Measurements from ENCODE around the gene SBNO1.
"Not testable (repeated sequence)": the region's sequence is repeated elsewhere in the genome, so short reads cannot be mapped to it uniquely, and the experiment has no call there.

Gene SBNO1

DNA sequence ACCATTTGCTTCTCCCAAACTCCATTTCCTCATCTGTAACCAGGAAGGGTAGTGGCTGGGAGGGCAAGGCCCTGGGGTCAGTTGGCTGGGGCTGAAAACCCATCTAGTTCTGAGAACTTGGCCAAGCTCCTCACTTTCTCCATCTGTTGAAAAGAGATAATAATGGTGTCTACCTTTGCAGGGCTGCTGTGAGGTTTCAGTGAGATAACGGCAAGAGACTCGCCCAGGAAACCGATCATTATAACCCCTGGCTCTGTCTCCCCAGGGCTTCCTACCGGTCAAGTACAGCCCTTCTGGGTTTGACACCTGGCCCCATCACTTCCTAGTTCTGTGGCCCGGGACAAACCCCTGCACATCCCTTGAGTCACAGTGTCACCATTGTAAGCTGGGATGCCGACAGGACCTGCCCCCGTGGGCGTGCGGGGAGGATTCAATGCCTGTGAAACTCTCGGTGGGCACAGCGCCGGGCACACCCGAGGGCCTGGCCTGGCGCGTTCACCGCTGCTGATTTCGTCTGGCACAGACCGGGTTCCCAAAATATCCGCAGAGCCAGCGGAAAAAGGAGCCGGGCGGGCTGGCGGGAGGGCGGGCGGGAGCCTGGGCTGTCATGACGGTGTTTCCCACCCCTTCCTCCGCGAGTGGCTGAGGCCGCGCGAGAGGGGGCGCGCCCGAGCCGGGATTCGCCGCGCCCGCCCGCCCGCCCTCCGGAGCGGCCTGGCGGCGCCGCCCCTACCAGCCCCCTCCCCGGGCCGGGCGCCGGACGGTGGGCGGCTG lies 23.7 kb upstream of the SBNO1 start:
- Histone ChIP-seq H3K4me3 (ENCODE audit: low read depth, low read length) (peak overlapping the region; percentile 68), H3K4me1 (ENCODE audit: control insufficient read depth, insufficient read depth, low read length) (peaks cover 21% of the 10 kb centered on the region), H3K36me3 (ENCODE audit: control insufficient read depth, insufficient read depth, low read length) (peaks cover 31% of the 10 kb centered on the region), H3K9ac (ENCODE audit: low read length) (peak overlapping the region; percentile 78), H3K9me3 (ENCODE audit: control insufficient read depth, insufficient read depth, low read depth, low read length) (no peaks in the 10 kb centered on the region), H3K27ac (ENCODE audit: low read depth, low read length) (no peak overlapping the region; the same call in 1 of the 2 replicates), H3K27me3 (ENCODE audit: control insufficient read depth, insufficient read depth, low read length) (no peaks in the 10 kb centered on the region)

DNA sequence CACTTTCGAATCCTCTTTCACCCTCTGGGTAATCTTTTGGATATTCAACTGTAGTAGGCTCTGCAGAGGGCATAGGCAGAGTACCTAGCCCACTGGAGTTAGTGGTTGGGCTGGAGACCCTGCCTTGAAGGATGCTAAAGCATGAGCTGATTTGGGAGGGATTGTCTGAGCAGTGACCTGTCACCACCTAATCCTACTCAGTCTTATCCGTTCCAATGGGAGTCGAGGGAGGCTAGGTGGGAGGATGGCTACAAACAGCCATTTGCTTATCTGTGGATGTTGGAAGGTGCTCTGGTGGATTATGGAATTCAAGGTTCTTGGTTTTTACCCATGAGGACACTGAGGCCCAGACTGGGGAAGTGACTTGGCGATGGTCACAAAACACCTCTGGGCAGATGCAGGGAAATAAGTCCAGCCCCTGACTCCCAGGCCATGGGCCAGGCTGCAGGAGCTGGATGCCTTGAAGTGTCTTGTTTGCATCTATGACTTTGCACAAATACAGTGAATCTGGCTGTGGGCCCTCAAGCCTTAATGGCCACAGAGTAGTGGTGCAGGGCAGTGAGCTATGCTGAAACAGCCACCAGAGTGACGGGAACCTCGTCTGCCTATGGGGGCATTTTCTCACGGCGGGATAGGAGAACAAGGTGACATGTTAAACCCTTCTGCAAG lies 23.0 kb upstream of the SBNO1 start:
- H3K4me1 ChIP-seq (ENCODE audit: control insufficient read depth, insufficient read depth, low read length), result peaks cover 21% of the 10 kb centered on the region
- peak overlapping the region; percentile 2 for H3K9ac ChIP-seq (ENCODE audit: low read length)
- H3K9me3 ChIP-seq (ENCODE audit: control insufficient read depth, insufficient read depth, low read depth, low read length), result no peaks in the 10 kb centered on the region
- peaks cover 24% of the 10 kb centered on the region for H3K36me3 ChIP-seq (ENCODE audit: control insufficient read depth, insufficient read depth, low read length)
- H3K27me3 ChIP-seq (ENCODE audit: control insufficient read depth, insufficient read depth, low read length), result no peaks in the 10 kb centered on the region
- peak overlapping the region; percentile 68 for H3K4me3 ChIP-seq (ENCODE audit: low read depth, low read length)
- no peak overlapping the region for H3K27ac ChIP-seq (ENCODE audit: low read depth, low read length)

DNA sequence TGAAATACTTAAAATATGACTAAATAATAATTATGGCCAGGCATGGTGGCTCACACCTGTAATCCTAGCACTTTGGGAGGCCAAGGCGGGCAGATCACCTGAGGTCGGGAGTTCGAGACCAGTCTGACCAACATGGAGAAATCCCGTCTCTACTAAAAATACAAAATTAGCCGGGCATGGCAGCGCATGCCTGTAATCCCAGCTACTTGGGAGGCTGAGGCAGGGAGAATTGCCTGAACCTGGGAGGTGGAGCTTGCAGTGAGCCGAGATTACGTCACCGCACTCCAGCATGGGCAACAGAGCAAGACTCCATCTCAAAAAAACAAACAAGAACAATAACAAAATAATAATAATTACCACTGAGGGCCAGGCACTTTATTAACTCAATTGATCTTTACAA lies 20.9 kb upstream of the SBNO1 start:
- not testable (repeated sequence) for H3K9ac ChIP-seq (ENCODE audit: low read length)

DNA sequence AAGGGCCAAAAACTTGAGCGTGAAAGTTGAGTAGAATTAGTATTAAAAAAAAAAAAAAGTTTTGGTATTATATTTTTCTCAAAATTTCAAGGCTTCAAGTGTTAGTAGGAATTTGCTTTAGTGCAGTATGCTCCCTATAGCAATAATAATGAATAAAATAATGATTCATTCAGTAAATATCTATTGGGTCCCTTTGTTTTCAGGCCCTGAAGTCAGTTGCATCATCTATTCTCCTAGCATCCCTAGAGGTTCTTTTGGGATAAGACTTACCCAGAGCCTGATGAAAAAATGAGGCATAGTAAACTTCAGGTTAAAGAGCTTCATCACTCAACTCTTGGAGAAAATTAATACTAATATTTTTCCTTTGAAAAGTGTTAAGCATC lies 20.3 kb upstream of the SBNO1 start:
- Histone ChIP-seq H3K9ac (ENCODE audit: low read length) (peak overlapping the region; percentile 72), H3K27me3 (ENCODE audit: control insufficient read depth, insufficient read depth, low read length) (no peaks in the 10 kb centered on the region), H3K9me3 (ENCODE audit: control insufficient read depth, insufficient read depth, low read depth, low read length) (no peaks in the 10 kb centered on the region), H3K27ac (ENCODE audit: low read depth, low read length) (no peak overlapping the region), H3K4me1 (ENCODE audit: control insufficient read depth, insufficient read depth, low read length) (peaks cover 13% of the 10 kb centered on the region), H3K4me3 (ENCODE audit: low read depth, low read length) (peak overlapping the region; percentile 89), H3K36me3 (ENCODE audit: control insufficient read depth, insufficient read depth, low read length) (no peaks in the 10 kb centered on the region)

More for the DNA sequence above, 20.9 kb upstream of the SBNO1 start:
- H3K4me3 ChIP-seq (ENCODE audit: low read depth, low read length); H3K9me3 ChIP-seq (ENCODE audit: control insufficient read depth, insufficient read depth, low read depth, low read length); H3K36me3 ChIP-seq (ENCODE audit: control insufficient read depth, insufficient read depth, low read length); H3K27ac ChIP-seq (ENCODE audit: low read depth, low read length); H3K27me3 ChIP-seq (ENCODE audit: control insufficient read depth, insufficient read depth, low read length): not testable (repeated sequence)
- peaks cover 18% of the 10 kb centered on the region for H3K4me1 ChIP-seq (ENCODE audit: control insufficient read depth, insufficient read depth, low read length)

DNA sequence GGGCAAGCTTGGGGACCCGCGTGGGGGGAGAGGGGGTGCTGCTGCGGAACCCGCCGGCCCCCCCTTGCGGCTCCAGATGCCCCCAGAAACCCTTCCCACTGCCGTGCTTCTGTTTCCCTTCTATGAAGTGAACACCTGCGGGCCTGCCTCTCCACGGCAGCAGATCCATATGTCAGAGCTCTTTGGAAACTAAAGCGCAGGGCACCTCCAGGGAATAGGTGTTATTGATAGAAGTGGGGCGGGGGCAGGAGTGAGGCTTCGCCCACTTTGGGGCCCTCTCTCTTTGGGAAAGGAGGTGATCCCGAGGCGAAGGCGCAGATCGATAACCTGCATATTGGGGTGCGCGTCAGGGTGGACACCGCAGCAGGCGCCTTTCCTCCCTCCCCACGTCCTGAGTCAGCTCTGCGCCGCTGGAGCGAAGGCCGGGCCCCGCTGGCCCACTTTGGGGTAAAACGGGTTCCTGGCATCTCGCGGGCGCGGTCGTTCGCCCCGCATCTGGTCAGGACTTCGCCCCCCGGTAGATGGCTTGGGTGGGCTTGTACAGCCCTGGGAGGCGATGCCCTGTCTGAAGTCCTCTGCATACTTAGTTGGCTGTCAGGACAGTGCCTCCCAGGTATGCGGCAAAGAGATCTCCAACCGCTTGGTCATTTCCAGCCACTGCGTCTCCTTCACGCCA lies 19.8 kb upstream of the SBNO1 start:
- Histone ChIP-seq H3K4me1 (ENCODE audit: control insufficient read depth, insufficient read depth, low read length) (peaks cover 11% of the 10 kb centered on the region), H3K9me3 (ENCODE audit: control insufficient read depth, insufficient read depth, low read depth, low read length) (no peaks in the 10 kb centered on the region), H3K4me3 (ENCODE audit: low read depth, low read length) (peak overlapping the region; percentile 89), H3K27ac (ENCODE audit: low read depth, low read length) (no peak overlapping the region), H3K27me3 (ENCODE audit: control insufficient read depth, insufficient read depth, low read length) (no peaks in the 10 kb centered on the region), H3K9ac (ENCODE audit: low read length) (peak overlapping the region; percentile 72), H3K36me3 (ENCODE audit: control insufficient read depth, insufficient read depth, low read length) (no peaks in the 10 kb centered on the region)

DNA sequence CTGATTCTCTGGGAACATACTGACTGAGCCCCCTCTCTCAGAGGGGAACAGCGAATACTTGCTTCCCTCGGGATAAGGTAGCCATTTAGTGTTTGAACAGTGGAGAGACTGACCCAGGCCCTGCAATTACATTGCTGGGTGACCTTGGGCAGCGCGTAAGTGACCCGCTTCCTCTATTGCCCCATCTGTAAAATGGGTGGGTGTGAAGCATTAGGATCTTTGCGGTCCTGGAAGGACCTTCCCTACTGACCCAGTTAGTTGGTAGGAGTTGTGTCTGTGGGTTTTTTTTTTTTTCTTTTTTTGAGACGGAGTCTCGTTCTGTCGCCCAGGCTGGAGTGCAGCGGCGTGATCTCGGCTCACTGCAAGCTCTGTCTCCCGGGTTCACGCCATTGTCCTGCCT lies 18.0 kb upstream of the SBNO1 start:
- H3K4me1 ChIP-seq (ENCODE audit: control insufficient read depth, insufficient read depth, low read length), result peaks cover 4% of the 10 kb centered on the region
- no peaks in the 10 kb centered on the region for H3K36me3 ChIP-seq (ENCODE audit: control insufficient read depth, insufficient read depth, low read length)
- H3K27me3 ChIP-seq (ENCODE audit: control insufficient read depth, insufficient read depth, low read length), result no peaks in the 10 kb centered on the region
- no peak overlapping the region for H3K9ac ChIP-seq (ENCODE audit: low read length)
- peak overlapping the region; percentile 89 for H3K4me3 ChIP-seq (ENCODE audit: low read depth, low read length)
- no peak overlapping the region for H3K27ac ChIP-seq (ENCODE audit: low read depth, low read length)
- H3K9me3 ChIP-seq (ENCODE audit: control insufficient read depth, insufficient read depth, low read depth, low read length), result no peaks in the 10 kb centered on the region

DNA sequence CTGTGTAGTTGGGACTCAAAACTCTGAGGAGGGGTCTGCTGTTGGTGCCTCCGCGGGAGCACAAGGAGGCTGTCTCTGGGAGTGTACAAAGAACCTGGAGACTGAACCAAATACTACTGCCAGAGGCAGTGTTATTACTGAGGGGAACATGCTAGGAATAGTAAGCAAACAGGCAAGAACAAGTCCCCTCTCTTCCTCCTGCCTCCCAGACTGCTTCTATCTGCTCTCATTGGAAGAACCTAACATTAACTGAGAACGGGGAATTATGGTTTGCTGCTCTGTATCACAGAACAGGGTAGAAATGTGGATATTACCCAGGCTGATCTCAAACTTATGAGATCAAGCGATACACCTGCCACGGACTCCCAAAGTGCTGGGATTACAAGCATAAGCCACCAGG lies 14.7 kb upstream of the SBNO1 start:
- no peaks in the 10 kb centered on the region for H3K4me1 ChIP-seq (ENCODE audit: control insufficient read depth, insufficient read depth, low read length)
- no peaks in the 10 kb centered on the region for H3K9me3 ChIP-seq (ENCODE audit: control insufficient read depth, insufficient read depth, low read depth, low read length)
- no peaks in the 10 kb centered on the region for H3K27me3 ChIP-seq (ENCODE audit: control insufficient read depth, insufficient read depth, low read length)
- H3K27ac ChIP-seq (ENCODE audit: low read depth, low read length), result no peak overlapping the region
- H3K9ac ChIP-seq (ENCODE audit: low read length), result no peak overlapping the region
- no peaks in the 10 kb centered on the region for H3K36me3 ChIP-seq (ENCODE audit: control insufficient read depth, insufficient read depth, low read length)
- H3K4me3 ChIP-seq (ENCODE audit: low read depth, low read length), result no peak overlapping the region

DNA sequence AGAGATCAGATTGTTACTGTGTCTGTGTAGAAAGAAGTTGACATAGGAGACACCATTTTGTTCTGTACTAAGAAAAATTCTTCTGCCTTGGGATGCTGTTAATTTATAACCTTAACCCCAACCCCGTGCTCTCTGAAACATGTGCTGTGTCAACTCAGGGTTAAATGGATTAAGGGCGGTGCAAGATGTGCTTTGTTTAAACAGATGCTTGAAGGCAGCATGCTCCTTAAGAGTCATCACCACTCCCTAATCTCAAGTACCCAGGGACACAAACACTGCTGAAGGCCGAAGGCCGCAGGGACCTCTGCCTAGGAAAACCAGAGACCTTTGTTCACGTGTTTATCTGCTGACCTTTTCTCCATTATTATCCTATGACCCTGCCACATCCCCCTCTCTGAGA lies 7.8 kb upstream of the SBNO1 start:
- not testable (repeated sequence) for H3K27me3 ChIP-seq (ENCODE audit: control insufficient read depth, insufficient read depth, low read length); H3K9ac ChIP-seq (ENCODE audit: low read length); H3K36me3 ChIP-seq (ENCODE audit: control insufficient read depth, insufficient read depth, low read length); H3K9me3 ChIP-seq (ENCODE audit: control insufficient read depth, insufficient read depth, low read depth, low read length); H3K4me3 ChIP-seq (ENCODE audit: low read depth, low read length); H3K27ac ChIP-seq (ENCODE audit: low read depth, low read length); H3K4me1 ChIP-seq (ENCODE audit: control insufficient read depth, insufficient read depth, low read length)

DNA sequence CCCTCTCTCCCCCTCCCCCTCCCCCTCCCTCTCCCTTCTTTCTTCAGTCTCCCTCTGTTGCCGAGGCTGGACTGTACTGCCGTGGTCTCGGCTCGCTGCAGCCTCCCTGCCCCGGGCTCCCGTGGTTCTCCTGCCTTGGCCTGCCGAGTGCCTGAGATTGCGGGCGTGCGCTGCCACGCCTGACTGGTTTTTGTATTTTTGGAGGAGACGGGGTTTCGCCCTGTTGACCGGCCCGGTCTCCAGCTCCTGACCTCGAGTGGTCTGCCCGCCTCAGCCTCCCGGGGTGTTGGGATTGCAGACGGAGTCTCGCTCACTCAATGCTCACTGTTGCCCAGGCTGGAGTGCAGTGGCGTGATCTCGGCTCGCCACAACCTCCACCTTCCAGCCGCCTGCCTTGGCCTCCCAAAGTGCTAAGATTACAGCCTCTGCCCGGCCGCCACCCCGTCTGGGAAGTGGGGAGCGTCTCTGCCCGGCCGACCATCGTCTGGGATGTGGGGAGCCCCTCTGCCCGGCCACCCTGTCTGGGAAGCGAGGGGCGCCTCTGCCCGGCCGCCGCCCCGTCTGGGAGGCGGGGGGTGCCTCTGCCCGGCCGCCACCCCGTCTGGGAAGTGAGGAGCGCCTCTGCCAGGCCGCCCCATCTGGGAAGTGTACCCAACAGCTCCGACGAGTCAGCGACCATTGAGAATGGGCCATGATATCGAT lies 7.2 kb upstream of the SBNO1 start:
- not testable (repeated sequence) for H3K36me3 ChIP-seq (ENCODE audit: control insufficient read depth, insufficient read depth, low read length); H3K4me3 ChIP-seq (ENCODE audit: low read depth, low read length); H3K4me1 ChIP-seq (ENCODE audit: control insufficient read depth, insufficient read depth, low read length); H3K9me3 ChIP-seq (ENCODE audit: control insufficient read depth, insufficient read depth, low read depth, low read length); H3K9ac ChIP-seq (ENCODE audit: low read length); H3K27ac ChIP-seq (ENCODE audit: low read depth, low read length); H3K27me3 ChIP-seq (ENCODE audit: control insufficient read depth, insufficient read depth, low read length)

DNA sequence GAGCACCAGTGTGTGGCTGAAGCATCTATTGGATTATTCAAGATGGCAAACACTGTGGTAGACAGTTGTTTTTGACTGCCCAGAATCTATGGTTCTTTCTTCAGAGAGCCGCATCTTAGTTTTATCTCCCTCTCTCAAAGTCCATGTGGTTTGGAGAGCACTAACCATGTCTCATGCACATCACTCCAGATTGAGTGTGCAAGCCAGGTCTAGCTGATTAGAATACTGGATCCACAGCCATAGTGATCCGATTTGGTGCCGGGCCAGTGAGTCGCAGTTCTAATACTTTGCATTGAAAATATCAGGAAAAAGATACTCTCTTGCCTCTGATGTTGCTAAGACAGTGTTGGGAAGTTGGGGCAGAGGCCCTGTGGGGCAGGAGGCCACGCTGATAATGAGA lies 4.6 kb upstream of the SBNO1 start:
- Histone ChIP-seq H3K4me3 (ENCODE audit: low read depth, low read length) (no peak overlapping the region), H3K27ac (ENCODE audit: low read depth, low read length) (no peak overlapping the region), H3K36me3 (ENCODE audit: control insufficient read depth, insufficient read depth, low read length) (no peaks in the 10 kb centered on the region; the same call in 1 of the 2 replicates), H3K9me3 (ENCODE audit: control insufficient read depth, insufficient read depth, low read depth, low read length) (peaks cover 3% of the 10 kb centered on the region; the same call in 1 of the 2 replicates), H3K4me1 (ENCODE audit: control insufficient read depth, insufficient read depth, low read length) (no peaks in the 10 kb centered on the region), H3K9ac (ENCODE audit: low read length) (no peak overlapping the region), H3K27me3 (ENCODE audit: control insufficient read depth, insufficient read depth, low read length) (no peaks in the 10 kb centered on the region)

DNA sequence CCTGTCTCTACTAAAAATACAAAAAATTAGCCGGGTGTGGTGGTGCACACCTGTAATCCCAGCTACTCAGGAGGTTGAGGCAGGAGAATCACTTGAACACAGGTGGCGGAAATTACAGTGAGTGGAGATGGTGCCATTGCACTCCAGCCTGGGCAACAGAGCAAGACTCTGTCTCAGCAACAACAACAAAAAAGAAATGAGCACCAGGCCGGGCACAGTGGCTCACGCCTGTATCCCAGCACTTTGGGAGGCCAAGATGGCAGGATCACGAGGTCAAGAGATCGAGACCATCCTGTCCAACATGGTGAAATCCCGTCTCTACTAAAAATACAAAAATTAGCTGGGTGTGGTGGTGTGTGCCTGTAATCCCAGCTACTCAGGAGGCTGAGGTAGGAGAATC lies 3.8 kb upstream of the SBNO1 start:
- not testable (repeated sequence) for H3K9ac ChIP-seq (ENCODE audit: low read length); H3K9me3 ChIP-seq (ENCODE audit: control insufficient read depth, insufficient read depth, low read depth, low read length); H3K27ac ChIP-seq (ENCODE audit: low read depth, low read length); H3K4me3 ChIP-seq (ENCODE audit: low read depth, low read length); H3K4me1 ChIP-seq (ENCODE audit: control insufficient read depth, insufficient read depth, low read length); H3K27me3 ChIP-seq (ENCODE audit: control insufficient read depth, insufficient read depth, low read length); H3K36me3 ChIP-seq (ENCODE audit: control insufficient read depth, insufficient read depth, low read length)

All from HUES6 (cell line).